ENCODE data around the gene TCF4.

Gene TCF4

GRCh38 chr18:55256226-55256928 lies 331.6 kb downstream of the TCF4 start:
- H3K4me3 ChIP-seq (ENCODE audit: control insufficient read depth, low read depth, low read length) = no peak overlapping the region
- TF ChIP-seq, protein P1, sequence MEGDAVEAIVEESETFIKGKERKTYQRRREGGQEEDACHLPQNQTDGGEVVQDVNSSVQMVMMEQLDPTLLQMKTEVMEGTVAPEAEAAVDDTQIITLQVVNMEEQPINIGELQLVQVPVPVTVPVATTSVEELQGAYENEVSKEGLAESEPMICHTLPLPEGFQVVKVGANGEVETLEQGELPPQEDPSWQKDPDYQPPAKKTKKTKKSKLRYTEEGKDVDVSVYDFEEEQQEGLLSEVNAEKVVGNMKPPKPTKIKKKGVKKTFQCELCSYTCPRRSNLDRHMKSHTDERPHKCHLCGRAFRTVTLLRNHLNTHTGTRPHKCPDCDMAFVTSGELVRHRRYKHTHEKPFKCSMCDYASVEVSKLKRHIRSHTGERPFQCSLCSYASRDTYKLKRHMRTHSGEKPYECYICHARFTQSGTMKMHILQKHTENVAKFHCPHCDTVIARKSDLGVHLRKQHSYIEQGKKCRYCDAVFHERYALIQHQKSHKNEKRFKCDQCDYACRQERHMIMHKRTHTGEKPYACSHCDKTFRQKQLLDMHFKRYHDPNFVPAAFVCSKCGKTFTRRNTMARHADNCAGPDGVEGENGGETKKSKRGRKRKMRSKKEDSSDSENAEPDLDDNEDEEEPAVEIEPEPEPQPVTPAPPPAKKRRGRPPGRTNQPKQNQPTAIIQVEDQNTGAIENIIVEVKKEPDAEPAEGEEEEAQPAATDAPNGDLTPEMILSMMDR (conservative IDR thresholded peaks at IDR 0.05; ENCODE audit: control insufficient read depth, insufficient read depth, low read depth, low read length) = no peak
- DNase-seq (ENCODE audit: low read depth) = no peak

DNA sequence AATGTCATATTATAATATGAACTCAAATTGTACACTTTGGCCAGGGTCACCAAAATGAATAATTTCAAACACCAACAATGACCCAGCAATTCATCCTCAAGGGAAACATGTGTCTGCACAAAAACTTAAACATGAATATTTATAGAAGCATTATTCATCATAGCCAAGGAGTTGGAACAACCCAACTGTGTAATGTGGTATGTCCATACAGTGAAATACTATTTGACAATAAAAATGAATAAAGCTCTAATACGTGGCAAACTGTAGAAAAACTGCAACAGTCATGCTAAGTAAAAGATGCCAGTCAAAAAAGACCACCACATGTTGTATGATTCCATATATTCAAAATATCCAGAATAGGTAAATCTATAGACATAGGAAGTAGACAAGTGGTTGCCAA lies 334.2 kb downstream of the TCF4 start:
- no peak overlapping the region for H3K4me3 ChIP-seq (ENCODE audit: control insufficient read depth, low read depth, low read length)
- no peak for DNase-seq (ENCODE audit: low read depth)
- TF ChIP-seq, protein P1 (conservative IDR thresholded peaks at IDR 0.05; ENCODE audit: control insufficient read depth, insufficient read depth, low read depth, low read length) = no peak

GRCh38 chr18:55252901-55253300 lies 335.1 kb downstream of the TCF4 start:
- H3K4me3 ChIP-seq (ENCODE audit: control insufficient read depth, low read depth, low read length) = no peak overlapping the region
- no peak for DNase-seq (ENCODE audit: low read depth)
- TF ChIP-seq, protein P1 (conservative IDR thresholded peaks at IDR 0.05; ENCODE audit: control insufficient read depth, insufficient read depth, low read depth, low read length) = no peak

- TF ChIP-seq, protein P1 (conservative IDR thresholded peaks at IDR 0.05; ENCODE audit: control insufficient read depth, insufficient read depth, low read depth, low read length) = no peak
- DNase-seq (ENCODE audit: low read depth) = peak; percentile 24
- H3K4me3 ChIP-seq (ENCODE audit: control insufficient read depth, low read depth, low read length) = no peak overlapping the region
Measured at GRCh38 chr18:55252053-55252675, 335.8 kb downstream of the TCF4 start.

GRCh38 chr18:55251254-55251971 lies 336.6 kb downstream of the TCF4 start:
- DNase-seq (ENCODE audit: low read depth) = peak; percentile 62
- H3K4me3 ChIP-seq (ENCODE audit: control insufficient read depth, low read depth, low read length) = peak overlapping the region; percentile 30
- TF ChIP-seq, protein P1 (conservative IDR thresholded peaks at IDR 0.05; ENCODE audit: control insufficient read depth, insufficient read depth, low read depth, low read length) = no peak

DNA sequence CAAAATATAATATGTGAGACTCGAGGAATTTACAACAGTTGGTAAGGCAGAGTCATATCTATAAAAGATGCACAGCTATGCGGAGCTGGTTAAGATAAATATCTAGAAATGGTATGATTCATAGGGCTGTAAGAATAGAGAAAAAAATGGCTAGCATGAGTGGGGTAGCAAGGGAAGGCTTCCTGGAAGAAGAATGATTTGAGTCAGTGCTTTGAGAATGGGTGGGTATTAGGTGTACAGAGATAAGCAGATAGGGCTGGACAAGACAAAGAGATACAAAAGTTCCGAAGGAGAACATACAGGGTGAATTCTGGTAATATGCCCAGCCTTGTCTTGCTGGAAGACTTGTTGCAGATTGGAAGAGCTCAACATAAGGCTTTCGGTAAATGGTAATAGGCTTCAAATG lies 337.2 kb downstream of the TCF4 start:
- DNase-seq (ENCODE audit: low read depth) = peak; percentile 61
- TF ChIP-seq, protein P1 (conservative IDR thresholded peaks at IDR 0.05; ENCODE audit: control insufficient read depth, insufficient read depth, low read depth, low read length) = no peak
- H3K4me3 ChIP-seq (ENCODE audit: control insufficient read depth, low read depth, low read length) = no peak overlapping the region

All from fibroblast of mammary gland (primary cell).